ENCODE results near the gene STARD13.

STARD13 gene

DNA sequence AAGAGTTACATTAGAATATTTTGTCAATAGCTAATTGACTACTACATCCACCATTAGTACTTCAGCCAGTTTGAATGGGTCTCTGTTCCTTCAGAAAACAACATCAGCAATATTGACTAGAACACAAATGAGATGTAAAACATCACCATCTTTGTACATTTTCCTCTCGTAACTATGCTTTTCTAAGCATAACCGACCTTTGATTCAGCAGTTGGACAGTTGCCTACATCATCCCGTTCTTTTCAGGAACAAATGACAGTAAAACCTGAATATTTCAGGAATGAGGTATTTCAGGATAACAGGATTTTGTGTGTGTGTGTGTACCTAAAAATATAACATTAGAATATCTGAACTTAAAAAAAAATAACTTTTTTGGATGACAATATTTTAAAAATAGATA is 60.9 kb downstream of the STARD13 start:
- no peak for DNase-seq (ENCODE audit: low read depth in 2 of 2)

DNA sequence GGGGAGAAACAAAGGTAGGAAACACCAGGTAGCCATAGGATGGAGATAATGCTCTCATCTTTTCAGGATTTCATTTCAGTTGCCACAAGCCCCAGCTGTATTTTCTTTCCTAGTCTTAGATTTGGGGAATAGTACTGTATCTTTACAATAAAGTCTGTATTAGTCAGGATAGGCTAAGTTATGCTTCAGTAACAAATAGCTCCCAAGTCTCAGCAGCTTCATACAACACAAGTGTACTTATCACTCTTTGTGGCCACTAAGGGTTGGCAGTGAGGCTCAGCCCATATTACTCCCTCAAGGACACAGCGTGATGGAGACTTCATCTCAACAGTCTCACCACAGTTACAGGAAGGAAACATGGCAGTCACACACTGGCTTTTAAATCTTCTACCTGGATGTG is 61.4 kb downstream of the STARD13 start:
- DNase-seq (ENCODE audit: low read depth in 2 of 2) = no peak

DNA sequence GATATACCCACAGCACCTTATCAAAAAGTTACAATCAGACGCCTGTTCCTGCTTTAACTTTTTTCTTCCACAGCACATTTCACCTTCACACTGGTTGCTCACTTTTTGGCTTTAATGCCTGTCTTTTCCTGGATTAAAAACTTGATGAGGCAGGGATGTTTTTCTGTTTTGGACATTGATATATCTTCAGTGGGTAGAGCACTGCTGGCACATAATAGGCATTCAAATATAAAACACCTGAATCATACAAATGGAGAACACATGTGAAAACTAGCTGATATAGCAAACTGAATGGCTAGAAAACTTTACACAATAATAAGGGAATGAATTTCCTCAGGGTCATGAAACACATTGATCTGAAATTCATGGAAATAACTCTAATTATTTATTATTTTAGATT is 65.6 kb downstream of the STARD13 start:
- DNase-seq (ENCODE audit: low read depth in 2 of 2) = no peak

DNA sequence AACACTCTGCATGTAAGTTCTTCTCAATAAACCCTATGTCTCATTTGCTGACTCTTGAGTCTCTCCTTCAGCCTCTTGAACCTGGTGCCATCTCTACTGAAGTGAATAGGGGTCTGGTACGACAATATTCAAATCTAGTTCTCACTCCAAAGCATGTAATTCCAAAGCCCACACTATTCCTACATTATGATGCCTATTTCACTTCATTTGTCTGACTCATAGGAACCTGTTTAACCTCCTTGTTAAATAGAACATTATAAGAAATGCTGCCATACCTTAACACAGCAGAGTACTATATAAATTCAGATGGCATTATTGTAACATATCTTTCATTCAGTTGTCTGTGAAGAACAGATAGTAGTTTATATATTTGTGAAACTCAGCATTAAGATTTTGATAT is 67.1 kb downstream of the STARD13 start:
- DNase-seq (ENCODE audit: low read depth in 2 of 2) = no peak

DNA sequence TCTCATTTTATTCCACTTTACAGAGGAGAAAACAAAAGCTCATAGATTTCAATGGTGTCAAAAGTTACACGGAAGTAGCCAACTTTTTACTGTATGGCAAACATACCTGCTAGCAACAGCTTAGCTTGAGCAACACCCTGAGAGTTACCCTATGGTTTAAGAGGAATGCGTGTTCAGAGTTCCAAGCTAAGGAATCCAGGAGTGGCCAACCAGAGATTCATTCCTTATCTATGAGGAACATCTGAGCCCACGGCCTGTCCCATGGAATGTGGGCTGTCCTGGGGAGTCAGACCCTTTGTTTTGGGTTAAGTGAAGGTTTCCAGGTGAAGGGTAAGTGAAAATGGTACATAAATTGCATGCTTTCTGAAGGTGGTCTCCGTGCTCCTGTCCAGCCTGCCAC is 67.5 kb downstream of the STARD13 start:
- no peak for DNase-seq (ENCODE audit: low read depth in 2 of 2)

DNA sequence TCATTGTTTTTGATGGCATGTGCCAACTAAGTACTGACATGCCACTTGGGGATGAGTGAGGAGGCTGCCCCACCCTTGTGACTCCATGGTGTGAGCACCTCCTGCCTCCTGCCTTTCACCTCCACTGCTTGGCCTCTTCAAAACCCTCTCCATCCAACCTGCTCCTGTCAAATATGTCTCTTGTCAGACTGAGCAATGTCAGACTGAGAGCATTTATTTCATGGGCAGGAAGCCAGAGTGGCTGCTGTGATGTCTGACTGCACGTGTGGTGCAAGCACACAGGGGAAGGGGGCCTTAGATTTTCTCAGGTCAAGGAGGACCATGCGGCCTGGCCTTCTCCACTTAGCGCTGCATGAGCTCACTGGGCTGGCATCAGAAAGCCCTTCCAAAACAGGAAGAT is 68.3 kb downstream of the STARD13 start:
- no peak for DNase-seq (ENCODE audit: low read depth in 2 of 2)

DNA sequence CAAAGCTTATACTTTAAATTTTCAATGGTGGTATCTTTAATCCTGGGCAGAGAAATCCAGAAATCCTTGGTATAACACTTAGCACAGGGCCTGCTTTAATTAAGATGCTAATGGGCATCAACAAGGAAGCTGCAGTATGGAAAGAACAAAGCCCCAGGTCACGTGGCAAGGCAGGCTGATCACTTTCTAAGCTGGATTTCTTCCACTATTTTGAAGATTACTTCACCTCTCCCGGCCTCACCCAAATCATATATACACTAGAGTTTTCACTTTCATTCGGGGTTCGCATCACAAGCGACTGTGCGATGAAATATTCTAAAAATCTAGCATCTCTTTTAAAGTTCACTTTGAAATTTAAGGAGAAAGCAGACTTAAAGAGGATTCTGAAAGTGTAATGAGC is 71.8 kb downstream of the STARD13 start:
- DNase-seq (ENCODE audit: low read depth in 2 of 2) = no peak

DNA sequence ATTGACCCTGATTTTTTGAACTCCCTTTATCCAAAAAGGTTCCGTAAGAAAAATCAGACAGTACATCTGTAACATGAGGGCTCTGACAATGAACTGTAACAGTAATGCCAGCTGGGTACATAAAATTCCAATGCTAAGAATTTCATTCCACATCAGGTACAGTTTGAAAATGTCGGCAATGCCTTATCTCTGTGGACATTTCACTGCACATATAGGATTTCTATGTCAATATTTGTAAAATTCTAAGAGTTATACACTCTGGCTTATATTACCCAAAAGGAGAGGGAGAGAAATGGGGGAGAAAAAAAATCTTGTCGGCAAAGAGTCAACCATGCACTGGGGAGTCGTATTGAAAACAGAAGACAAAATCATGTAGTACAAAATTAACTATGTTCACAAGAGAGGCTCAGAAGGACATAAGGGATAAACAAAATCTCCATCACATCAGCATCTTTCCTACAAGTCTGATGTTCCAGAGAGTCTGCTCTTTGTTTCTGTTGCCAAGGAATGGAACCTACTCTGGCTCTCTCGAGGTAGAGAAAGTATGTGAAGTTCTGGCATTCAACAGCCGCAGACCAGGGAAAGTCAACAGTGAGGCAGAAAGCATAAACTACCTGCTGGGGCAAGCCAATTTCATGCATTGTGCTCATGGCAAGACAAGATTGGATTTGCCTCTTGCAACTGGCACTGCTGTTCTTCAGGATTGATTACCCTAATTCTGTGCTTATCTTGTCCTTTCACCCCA is 72.4 kb downstream of the STARD13 start:
- DNase-seq (ENCODE audit: low read depth in 2 of 2) = no peak

DNA sequence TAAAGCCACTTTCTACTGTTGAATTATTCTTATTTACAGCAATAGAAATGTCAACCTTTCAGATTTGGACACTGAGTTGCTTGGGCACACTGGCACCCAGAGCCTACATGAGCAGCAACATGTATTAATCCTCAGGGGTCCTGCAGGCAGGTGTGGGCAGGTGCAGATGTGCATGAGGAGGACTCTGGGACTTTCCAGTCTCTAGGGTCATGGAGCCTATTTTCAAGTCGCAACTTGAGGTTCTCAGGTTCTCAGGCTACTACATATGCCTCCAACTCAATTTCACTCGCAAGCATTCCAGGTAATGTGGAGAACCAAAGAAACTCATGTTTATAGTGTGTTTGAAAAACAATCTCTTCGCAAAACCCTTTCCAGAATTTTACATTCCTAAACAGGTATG is 73.2 kb downstream of the STARD13 start:
- no peak for DNase-seq (ENCODE audit: low read depth in 2 of 2)

DNA sequence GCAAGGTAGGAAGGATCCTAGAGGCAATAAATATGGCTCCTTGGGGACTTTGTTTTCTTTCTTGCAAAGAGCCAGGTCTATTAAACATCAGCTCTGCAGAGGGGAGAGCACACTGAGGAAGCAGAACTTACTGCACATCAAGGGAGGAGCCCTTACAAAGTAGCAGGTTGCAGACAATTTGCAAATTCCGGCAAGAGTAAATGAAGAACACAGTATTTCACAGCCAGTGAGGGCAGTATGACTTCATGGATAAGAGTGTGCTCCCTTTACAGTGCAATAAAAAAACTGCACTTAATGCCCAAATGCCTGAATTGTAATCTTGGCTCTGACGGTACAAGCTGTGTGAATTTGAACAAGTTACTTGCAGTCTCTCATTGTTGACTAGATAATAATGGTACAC is 75.5 kb downstream of the STARD13 start:
- DNase-seq (ENCODE audit: low read depth in 2 of 2) = no peak

DNA sequence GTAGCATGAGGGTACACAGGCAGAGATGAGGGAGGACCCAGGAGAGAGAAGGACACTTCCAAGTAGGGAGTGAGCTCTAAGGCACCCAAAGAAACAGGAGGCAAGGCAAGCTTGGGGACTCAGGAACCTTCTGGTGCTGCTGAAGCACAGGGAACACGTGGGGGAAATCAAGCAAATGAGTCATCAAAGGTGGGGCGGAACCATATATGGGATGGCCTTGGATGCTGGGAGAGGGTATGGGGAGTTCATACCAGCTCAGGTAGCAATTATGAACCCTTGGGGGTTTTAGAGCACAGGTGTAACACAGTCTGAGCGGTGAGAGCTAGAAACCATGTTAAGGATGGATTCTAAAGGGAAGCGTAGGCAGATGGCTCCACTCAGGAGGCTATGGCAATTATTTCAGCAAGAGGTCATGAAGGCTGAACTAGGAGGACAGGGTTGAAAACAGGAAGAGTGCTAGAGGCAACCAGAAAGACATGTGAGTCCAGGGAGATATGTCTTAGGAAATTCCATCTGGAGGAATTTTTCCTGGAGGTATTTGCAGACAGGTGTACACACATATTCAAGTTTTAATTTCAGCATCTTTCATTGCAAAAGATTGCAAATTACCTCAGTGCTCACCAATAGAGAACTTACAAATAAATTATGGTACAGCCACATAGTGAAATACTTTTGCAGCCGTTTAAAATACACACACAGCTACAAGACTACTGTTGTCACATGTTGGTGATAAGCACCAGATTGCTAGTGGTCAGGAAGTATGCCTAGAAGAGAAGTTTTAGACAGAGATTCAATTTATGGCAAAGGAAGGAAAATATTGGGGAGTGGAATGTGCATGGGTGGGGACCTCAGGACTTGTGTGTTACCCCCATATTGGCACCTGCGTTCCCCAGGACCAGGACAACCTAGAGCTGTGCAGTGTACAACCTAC is 77.0 kb downstream of the STARD13 start:
- no peak for DNase-seq (ENCODE audit: low read depth in 2 of 2)

DNA sequence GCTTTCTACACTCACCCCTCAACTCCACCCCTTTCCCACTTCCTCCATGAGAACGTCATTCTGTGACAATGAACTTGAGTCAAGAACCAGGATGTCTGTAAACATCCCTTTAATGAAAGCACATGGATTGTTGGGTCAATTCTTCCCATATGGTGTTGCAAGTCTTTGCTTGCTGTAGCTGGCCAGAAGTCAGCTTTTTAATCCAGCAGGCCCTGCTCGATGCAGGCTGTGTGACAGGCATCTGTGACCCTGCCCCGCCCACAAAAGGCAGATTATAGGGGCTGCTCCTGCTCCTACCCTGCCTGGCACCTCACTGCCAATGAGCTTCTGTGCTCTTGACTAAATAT is 78.0 kb downstream of the STARD13 start:
- no peak for DNase-seq (ENCODE audit: low read depth in 2 of 2)

DNA sequence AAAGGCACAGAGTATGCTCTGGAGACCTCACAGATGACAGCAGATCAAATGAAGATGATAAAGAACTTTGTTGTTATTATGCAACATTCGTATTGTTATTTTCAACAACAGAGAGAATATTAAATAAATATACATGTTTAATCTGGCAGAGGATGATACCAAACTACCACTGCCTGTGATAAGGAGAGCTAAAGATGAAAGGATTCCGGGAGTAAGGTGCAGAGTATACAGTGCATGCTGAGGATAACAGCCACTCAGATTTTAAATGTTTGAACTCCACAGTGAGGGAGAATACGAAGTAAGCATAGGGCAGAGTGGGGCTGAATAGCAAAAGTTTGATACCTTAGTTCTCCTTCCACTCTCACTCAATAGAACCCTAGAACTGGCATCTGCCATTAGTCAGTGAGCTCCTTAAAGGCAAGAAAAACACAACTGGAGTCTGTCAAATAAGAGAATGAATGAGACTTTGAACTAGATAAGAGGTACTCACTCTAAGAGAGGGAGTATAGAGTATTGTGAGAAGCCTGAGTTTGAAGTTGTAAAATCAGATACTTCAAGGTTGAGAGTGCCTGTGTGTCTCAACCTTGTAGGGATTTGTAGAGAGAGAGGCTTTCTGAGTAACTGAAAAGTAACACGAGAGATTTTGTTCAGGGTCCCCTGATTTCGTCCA is 78.5 kb downstream of the STARD13 start:
- DNase-seq (ENCODE audit: low read depth in 2 of 2) = no peak

DNA sequence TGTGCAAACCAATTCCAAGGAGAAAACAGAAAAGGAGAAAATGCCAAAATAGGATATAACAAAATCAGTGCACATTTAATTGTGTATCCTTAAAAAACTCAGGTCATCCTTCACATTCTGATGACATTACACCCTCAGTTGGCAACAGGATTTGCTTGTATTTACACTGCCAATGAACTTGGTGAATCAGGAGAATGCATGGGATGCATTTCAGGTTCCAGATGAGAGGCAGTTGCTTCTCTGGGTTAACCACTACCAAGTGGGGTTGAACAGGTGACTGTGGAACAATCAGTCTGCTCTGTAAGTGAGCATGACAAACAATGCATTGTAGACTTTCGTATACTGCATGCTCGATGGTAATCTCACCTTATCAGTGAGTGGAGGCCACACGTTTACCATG is 79.1 kb downstream of the STARD13 start:
- no peak for DNase-seq (ENCODE audit: low read depth in 2 of 2)

DNA sequence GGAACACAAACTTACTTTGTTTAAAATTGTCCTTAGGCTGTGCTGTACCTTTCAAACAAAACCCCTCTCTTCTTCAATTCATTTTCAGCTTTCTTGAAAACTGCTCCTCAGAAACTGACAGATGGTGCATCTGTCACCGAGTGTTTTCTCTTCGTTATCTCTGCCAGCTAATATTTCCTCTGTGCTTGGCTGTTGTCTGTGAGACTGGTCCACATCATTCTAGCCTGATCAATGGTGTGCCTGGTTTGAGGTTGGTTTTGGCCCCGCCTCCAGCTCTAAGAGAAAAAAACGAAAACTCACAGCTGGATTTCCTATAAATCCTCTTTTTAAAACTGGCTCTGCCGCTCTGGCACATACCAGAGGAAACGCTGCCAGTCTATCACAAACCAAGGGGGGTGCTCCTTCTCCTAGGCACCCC is 79.7 kb downstream of the STARD13 start:
- no peak for DNase-seq (ENCODE audit: low read depth in 2 of 2)

DNA sequence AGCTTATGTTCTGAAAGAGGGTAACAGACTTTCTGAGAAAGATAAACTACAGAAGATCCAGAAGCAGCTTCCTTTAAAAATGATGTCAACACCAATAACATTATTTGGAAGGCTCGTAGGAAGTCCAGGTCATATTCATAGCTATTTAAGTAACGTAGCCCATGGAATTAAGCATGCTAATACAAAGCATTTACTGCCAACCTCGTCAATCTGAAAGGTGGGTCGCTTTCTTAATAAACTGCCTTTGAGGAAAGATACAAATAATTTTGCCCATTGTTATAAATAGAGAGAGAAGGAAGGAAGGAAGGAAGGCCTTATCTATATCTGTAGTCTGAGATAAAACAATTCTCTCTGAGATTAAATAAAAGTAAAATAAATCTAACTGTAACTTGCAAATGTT is 80.3 kb downstream of the STARD13 start:
- DNase-seq (ENCODE audit: low read depth in 2 of 2) = no peak

DNA sequence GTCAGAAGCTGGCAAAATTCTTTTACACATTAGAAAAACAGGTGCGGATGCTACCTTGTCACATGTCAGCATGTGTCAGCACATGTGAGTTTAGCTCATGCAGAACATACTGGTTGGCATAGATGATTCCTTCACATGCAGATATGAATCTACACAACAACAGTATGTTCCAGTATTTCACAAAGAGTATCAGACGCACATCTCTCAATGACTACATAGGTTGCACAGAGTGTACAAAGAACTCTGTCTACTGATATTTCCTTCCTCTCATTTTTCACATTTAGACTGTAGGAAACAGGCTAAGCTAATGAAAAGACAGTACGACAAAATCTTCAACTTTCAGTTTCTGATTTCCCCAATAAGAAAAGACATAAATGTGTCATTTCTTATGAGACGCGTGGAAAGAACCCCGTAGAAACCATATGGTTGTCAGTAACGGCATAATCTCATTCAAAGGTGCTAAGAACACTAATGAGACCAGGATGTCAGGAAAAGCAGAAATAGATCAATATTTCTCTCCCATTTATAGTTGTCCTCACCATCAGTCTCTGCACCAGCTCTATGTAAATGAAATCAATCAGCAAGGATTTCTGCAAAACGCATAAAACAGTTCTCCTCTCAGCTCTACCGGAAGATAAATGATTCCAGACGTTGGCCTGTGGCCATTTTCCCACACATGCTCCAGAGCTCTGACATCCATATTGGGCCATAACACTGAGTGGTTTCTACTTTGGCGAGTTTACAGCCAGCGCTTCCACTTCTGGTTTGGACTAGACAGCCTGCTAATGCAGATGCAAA is 81.2 kb downstream of the STARD13 start:
- DNase-seq (ENCODE audit: low read depth in 2 of 2) = no peak

DNA sequence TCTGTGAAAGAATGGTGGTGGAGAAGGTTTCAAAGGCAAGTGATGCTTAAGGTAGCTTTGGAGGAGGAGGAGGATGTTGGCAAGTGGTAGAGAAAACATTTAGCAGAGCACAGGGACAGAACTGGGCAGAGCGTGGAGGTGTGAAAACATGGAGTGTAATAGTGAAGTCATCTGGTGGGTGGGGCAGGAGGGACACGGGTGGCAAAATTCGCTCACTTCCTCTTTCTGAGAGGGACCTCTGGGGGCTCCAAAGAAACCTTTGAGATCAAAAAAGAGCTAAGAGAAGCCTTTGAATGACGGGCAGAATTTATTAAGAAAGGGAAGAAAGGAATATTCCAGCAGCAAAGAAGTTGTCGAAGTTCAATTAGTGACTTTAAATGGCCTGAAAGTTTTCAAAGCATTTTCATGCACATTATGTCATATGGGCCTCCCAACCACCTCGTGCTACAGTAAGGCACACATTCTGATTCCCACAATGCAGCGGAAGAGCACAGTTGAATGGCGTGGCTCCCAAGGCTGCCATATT is 82.8 kb downstream of the STARD13 start:
- DNase-seq (ENCODE audit: low read depth in 2 of 2) = no peak

DNA sequence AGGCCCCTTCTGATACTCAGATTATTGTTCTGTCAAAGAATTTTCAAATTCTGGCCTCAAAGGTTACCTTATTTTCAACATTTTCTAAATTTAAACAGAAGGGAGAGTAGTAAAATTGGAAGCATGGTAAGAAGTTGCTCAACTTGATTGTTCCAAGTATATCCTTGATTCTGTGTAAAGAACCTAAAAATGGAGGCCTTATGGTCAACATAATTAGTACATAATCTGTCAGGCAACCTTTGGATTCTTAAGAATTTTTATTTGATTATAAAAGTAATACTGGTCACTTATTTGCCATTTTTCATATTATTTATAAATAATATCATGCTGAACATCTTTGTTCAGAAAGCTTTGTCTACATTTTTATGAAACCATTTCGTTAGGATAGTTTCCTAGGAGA is 83.9 kb downstream of the STARD13 start:
- DNase-seq (ENCODE audit: low read depth in 2 of 2) = no peak

DNA sequence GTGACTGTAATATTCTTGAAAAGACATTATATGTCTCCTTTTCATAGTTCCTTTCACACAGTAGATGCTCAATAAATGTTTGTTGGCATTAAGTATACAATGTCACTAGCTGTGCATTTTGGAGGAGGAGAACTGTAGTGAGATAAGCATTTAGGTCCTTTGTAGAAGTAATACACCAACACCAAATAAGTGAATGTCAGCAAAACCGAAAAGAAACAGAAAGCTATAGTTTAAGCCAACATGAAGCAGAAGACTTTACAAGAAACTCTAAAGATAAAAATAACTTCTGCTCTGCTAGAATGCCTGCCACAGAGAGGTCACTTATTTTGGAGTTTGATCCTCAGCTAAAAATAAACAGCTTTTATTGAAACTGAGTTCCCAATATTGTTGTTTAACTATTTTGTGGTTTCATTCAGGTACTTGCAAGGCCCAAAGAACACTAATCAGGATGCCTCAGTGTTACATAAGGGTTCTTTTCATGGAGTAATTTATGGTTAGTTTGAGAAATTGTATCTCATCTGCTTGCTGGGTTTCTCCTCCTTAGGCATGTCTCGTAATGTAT is 86.2 kb downstream of the STARD13 start:
- DNase-seq (ENCODE audit: low read depth in 2 of 2) = no peak

DNA sequence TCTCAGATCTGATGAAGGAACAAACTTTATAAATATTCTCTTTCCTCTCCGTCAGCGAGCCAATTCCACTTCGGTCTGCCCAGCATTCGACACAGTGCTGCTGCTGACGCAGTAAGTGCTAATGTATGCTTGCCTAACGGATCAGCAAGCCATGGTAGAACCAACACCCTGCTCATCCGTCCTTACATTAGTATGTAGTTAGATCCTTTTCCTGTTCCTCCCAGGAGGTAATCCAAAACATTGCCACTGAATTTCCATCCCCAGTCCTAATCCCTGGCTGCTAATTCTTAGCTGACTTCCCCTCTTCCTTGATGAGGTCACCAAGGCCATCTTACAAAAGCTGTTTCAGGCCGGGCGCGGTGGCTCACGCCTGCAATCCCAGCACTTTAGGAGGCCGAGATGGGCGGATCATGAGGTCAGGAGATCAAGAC is 88.0 kb downstream of the STARD13 start:
- no peak for DNase-seq (ENCODE audit: low read depth in 2 of 2)
